Measurements from ENCODE around the gene SLC39A1. TPM values are rescaled to one million over a fixed set of nuclear protein-coding genes. Genes with fewer than 3 reads are reported as not detected.
A peak's percentile ranks its signal among the peaks of the same experiment; 100 is the strongest.

Gene SLC39A1
- total RNA-seq, 2 donors from 2014 or later, result 14.1 to 16.4 TPM

- Mint-ChIP-seq H3K36me3 (ENCODE audit: low read depth) (peaks cover 25% of the 10 kb centered on the region), H3K27ac (peak overlapping the region; percentile 62), H3K27me3 (no peaks in the 10 kb centered on the region), H3K4me1 (peaks cover 45% of the 10 kb centered on the region), H3K4me3 (no peak overlapping the region)
- no peak for ATAC-seq
- H3K9me3 ChIP-seq (ENCODE audit: control insufficient read depth, low read length, poor library complexity, severe bottlenecking), result no peaks in the 10 kb centered on the region
- no peak for DNase-seq
Observed at GRCh38 chr1:153954826-153955225, 8.5 kb downstream of the SLC39A1 start.

- no peaks in the 10 kb centered on the region for H3K9me3 ChIP-seq (ENCODE audit: control insufficient read depth, low read length, poor library complexity, severe bottlenecking)
- Mint-ChIP-seq H3K4me1 (peaks cover 45% of the 10 kb centered on the region), H3K4me3 (no peak overlapping the region), H3K27me3 (no peaks in the 10 kb centered on the region), H3K27ac (peak overlapping the region; percentile 62), H3K36me3 (ENCODE audit: low read depth) (peaks cover 25% of the 10 kb centered on the region)
- ATAC-seq (no peak), DNase-seq (no peak)
Observed at GRCh38 chr1:153953859-153954365, 9.4 kb downstream of the SLC39A1 start.

GRCh38 chr1:153951801-153952200 is 11.5 kb downstream of the SLC39A1 start:
- Mint-ChIP-seq H3K4me3 (no peak overlapping the region), H3K36me3 (ENCODE audit: low read depth) (peaks cover 20% of the 10 kb centered on the region), H3K27me3 (no peaks in the 10 kb centered on the region), H3K27ac (peak overlapping the region; percentile 79), H3K4me1 (peaks cover 38% of the 10 kb centered on the region)
- no peaks in the 10 kb centered on the region for H3K9me3 ChIP-seq (ENCODE audit: control insufficient read depth, low read length, poor library complexity, severe bottlenecking)
- ATAC-seq (no peak), DNase-seq (no peak)

- peak overlapping the region; percentile 79 for H3K27ac Mint-ChIP-seq
- H3K4me1 Mint-ChIP-seq, result peaks cover 34% of the 10 kb centered on the region
- peaks cover 20% of the 10 kb centered on the region for H3K36me3 Mint-ChIP-seq (ENCODE audit: low read depth)
- no peaks in the 10 kb centered on the region for H3K9me3 ChIP-seq (ENCODE audit: control insufficient read depth, low read length, poor library complexity, severe bottlenecking)
- no peaks in the 10 kb centered on the region for H3K27me3 Mint-ChIP-seq
- DNase-seq (no peak), ATAC-seq (no peak)
- no peak overlapping the region for H3K4me3 Mint-ChIP-seq
Observed at GRCh38 chr1:153951183-153951582, 12.2 kb downstream of the SLC39A1 start.

GRCh38 chr1:153946622-153947241 is 16.6 kb downstream of the SLC39A1 start, which contains the start of gene DENND4B:
TSS of gene DENND4B (minus strand) at chr1:153946718. CDS start at chr1:153944374, 2,344 bp downstream.
- ATAC-seq (peak; percentile 71), DNase-seq (peak; percentile 63 to 66 (median 66))
- H3K4me1 Mint-ChIP-seq, result peaks cover 42% of the 10 kb centered on the region
- H3K36me3 Mint-ChIP-seq (ENCODE audit: low read depth), result peaks cover 12% of the 10 kb centered on the region
- H3K27ac Mint-ChIP-seq, result peak within 1 kb of the TSS; percentile 94
- peak within 1 kb of the TSS; percentile 95 for H3K4me3 Mint-ChIP-seq
- no peaks in the 10 kb centered on the region for H3K9me3 ChIP-seq (ENCODE audit: control insufficient read depth, low read length, poor library complexity, severe bottlenecking)
- no peaks in the 10 kb centered on the region for H3K27me3 Mint-ChIP-seq

GRCh38 chr1:153945795-153946621 is 17.3 kb downstream of the SLC39A1 start:
- peak; percentile 65 for ATAC-seq

GRCh38 chr1:153945131-153945794 is 18.1 kb downstream of the SLC39A1 start:
- H3K4me1 Mint-ChIP-seq, result peaks cover 40% of the 10 kb centered on the region
- DNase-seq (peak; percentile 61 to 71 (median 61)), ATAC-seq (peak; percentile 78)

More at GRCh38 chr1:153945795-153946621, 17.3 kb downstream of the SLC39A1 start:
- Mint-ChIP-seq H3K27me3 (no peaks in the 10 kb centered on the region), H3K4me1 (peaks cover 43% of the 10 kb centered on the region), H3K36me3 (ENCODE audit: low read depth) (peaks cover 12% of the 10 kb centered on the region), H3K27ac (peak overlapping the region; percentile 94), H3K4me3 (peak overlapping the region; percentile 95)
- H3K9me3 ChIP-seq (ENCODE audit: control insufficient read depth, low read length, poor library complexity, severe bottlenecking), result no peaks in the 10 kb centered on the region
- DNase-seq, result peak; percentile 55 to 75 (median 74)

GRCh38 chr1:153944827-153945117 is 18.6 kb downstream of the SLC39A1 start:
- Mint-ChIP-seq H3K27me3 (no peaks in the 10 kb centered on the region), H3K4me3 (peak overlapping the region; percentile 95), H3K4me1 (peaks cover 39% of the 10 kb centered on the region), H3K27ac (peak overlapping the region; percentile 94), H3K36me3 (ENCODE audit: low read depth) (peaks cover 7% of the 10 kb centered on the region)
- H3K9me3 ChIP-seq (ENCODE audit: control insufficient read depth, low read length, poor library complexity, severe bottlenecking), result no peaks in the 10 kb centered on the region
- DNase-seq (no peak), ATAC-seq (no peak)

More at GRCh38 chr1:153945131-153945794, 18.1 kb downstream of the SLC39A1 start:
- H3K36me3 Mint-ChIP-seq (ENCODE audit: low read depth), result peaks cover 9% of the 10 kb centered on the region
- H3K9me3 ChIP-seq (ENCODE audit: control insufficient read depth, low read length, poor library complexity, severe bottlenecking), result no peaks in the 10 kb centered on the region
- H3K27ac Mint-ChIP-seq, result peak overlapping the region; percentile 94
- H3K4me3 Mint-ChIP-seq, result peak overlapping the region; percentile 95
- no peaks in the 10 kb centered on the region for H3K27me3 Mint-ChIP-seq

GRCh38 chr1:153944005-153944826 is 19.1 kb downstream of the SLC39A1 start:
- Mint-ChIP-seq H3K36me3 (ENCODE audit: low read depth) (peaks cover 7% of the 10 kb centered on the region), H3K27ac (peak overlapping the region; percentile 94), H3K4me3 (peak overlapping the region; percentile 95), H3K27me3 (no peaks in the 10 kb centered on the region), H3K4me1 (peaks cover 39% of the 10 kb centered on the region)
- no peak for ATAC-seq
- DNase-seq, result no peak
- no peaks in the 10 kb centered on the region for H3K9me3 ChIP-seq (ENCODE audit: control insufficient read depth, low read length, poor library complexity, severe bottlenecking)

- DNase-seq (no peak), ATAC-seq (no peak)
- no peaks in the 10 kb centered on the region for H3K9me3 ChIP-seq (ENCODE audit: control insufficient read depth, low read length, poor library complexity, severe bottlenecking)
- Mint-ChIP-seq H3K27ac (peak overlapping the region; percentile 94), H3K4me1 (peaks cover 39% of the 10 kb centered on the region), H3K4me3 (no peak overlapping the region), H3K36me3 (ENCODE audit: low read depth) (peaks cover 7% of the 10 kb centered on the region), H3K27me3 (no peaks in the 10 kb centered on the region)
Observed at GRCh38 chr1:153942766-153943549, 20.4 kb downstream of the SLC39A1 start.

GRCh38 chr1:153941826-153942725 is 21.3 kb downstream of the SLC39A1 start:
- Mint-ChIP-seq H3K4me1 (peaks cover 37% of the 10 kb centered on the region), H3K4me3 (peak overlapping the region; percentile 7), H3K27ac (peak overlapping the region; percentile 94), H3K36me3 (ENCODE audit: low read depth) (peaks cover 7% of the 10 kb centered on the region), H3K27me3 (no peaks in the 10 kb centered on the region)
- no peaks in the 10 kb centered on the region for H3K9me3 ChIP-seq (ENCODE audit: control insufficient read depth, low read length, poor library complexity, severe bottlenecking)
- DNase-seq (no peak), ATAC-seq (no peak)

Measured in T-helper 17 cell (primary cell).